Ramos (cell line): ENCODE data around the gene CCL8.

Source experiments
- in situ Hi-C: fragments of 300-500 bp; cut with MboI; formaldehyde crosslinking; loops from one replicate; pipeline ENCODE4 v1.14.3; 2022; ENCODE audit warnings: low sequenced_read_pairs; ENCODE audit not compliant: unreplicated experiment

Gene CCL8

DNA sequence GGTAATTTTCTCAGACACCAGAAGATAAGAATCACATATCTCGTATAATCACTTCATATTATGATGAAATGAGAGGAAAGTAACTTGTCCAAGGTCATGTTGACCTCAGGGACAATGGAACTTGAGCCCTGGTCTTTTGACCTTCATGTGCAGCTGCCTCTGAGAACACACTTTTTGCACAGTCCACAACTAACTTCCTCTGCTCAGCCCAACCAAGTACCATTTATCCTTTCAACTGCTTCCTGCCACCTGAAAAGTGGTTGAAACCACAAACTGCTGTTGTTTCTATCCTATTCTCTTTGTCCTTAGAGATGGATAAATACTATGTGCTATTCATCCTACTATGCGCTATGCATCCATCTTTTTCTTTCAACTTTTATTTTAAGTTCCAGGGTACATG, 46.1 kb downstream of the CCL8 start:
- in situ Hi-C loops: no loop called here

DNA sequence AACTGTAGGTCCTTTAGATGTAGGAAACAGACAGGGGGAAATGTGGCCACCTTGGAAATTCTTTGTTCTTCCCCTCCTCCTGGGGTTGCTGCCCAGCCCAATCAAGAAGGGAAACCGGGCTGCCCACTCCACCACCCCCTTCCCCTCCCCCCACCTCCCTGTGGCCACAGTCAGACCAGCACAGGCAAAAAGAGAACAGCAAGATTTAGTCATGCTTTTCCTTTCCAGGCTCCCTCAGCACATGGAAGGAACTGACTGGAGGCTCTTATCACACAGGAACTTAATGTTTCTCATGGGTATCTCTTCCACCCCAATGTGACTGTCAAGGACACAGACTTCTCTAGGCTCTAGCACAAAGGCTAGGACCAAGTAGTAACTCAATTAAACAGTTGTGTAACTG, 46.8 kb downstream of the CCL8 start:
- in situ Hi-C loops: no loop called here

DNA sequence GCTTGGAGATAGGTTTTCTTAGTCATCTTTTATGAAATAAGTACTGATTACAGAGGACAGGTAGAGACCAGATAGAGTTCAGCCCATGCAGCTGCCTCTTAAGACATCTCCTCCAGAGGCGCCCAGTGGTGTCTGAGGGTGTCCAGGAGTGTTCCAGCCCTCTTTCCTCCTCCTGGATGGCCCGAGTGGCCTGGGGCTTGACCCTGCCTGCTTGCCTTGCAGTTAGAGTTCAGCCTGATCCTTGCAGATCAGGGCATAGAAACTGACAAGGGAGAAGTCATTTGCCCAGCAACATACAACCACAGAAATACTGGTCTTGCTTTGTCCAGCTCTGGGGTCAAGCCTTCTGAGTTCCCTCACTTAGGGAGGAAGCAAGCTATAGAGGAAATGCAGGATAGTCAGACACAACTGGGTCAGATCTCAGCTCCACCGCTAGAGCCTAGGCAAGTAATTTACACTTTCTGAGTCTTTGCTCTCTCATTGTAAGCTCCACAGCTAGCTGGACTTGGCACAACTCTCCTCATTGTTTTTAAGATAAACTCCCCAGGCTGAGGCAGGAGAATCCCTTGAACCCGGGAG, 47.4 kb downstream of the CCL8 start:
- in situ Hi-C loops: no loop called here

DNA sequence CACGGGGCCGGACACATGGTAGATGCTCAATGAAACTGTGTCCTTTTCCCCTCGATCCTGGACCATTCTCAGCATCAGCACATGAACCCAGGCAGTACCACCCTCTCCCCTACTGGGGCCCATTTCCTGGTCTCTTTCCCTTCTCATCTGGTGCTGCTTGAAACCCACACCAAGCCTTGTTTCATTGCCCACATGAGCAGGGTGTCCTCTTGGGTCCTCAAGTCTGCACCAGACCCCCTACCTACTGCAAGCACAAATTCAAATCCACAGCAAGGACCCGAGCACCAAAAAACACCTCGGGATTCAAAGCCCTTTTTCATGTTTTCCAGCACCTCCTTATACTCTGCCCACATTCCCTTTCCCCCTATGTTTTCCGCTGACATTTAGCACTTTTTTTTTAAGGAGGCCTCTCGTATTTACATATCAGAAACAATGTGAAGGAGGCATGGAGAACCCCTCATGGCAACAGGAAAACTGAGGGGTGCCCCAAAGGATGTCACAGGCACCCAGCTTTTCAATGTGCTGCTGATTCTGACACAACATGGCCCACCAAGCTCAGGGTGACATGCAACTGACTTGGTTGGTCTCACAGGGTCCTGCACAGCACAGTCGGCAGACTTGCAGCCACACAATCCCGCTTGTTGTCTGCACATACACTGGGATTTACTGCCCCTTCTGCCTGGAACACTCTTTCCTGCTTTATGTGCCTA, 48.4 kb downstream of the CCL8 start:
- in situ Hi-C loops: no loop called here

DNA sequence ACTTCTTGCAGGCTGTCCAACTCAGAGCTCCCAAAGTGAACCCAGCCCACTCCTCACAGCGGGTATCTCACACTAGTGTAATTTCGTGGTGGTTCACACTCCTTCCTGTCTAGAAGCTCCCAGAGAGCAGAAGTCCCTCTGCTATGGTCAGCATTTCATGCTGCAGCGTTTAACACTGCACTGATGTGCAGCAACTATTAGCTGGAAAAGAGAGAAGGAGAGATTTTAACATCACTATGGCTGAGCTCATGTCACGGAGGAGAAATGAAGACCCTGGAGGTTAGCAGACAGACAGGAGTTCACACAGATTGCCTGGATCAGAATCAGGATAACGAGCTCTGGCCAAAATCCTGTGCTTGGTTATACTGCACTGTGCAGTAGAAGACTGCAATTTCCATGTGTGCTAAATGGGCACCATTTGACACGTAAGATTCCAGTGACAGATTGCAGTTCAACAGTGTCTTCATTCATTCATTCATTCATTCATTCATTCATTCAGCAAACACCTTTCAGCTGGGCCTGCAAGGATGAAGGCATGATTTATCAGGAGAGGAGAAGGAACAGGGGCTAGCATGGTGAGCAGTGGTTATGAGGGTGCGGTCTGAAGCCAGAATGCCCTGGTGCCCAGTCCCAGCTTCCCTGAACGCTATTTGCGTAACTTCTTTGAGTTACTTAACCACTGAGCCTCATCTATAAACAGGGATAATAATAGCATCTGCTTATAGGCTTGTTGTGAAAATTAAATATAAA, 49.1 kb downstream of the CCL8 start:
- in situ Hi-C loops: no loop called here

DNA sequence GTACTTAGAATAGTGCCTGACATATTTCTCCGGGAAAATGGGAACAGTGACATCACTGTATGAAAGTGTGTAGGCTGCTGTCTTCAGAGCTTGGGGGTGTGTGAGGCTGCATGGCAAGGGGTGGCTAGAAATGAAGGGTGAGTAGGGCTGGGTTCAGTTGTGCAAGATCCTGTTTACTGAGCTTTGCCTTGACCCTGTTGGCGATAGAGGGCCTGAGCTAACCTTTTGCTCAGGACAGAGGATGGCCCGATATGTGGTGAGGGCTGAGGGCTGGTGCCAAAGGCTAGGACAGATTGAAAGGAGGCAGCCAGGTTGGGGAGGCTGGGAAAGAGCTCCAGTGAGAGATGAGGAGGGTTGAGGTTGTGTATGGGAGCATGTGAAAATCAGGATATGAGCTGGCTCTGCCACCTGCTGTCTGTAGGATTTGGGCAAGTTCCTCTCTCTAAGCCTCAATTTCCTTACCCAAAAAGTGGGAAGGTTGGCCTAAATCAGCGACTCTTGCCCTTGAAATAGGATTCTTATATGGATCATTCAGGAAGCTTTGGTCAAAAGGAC, 49.8 kb downstream of the CCL8 start:
- in situ Hi-C loops: no loop called here

DNA sequence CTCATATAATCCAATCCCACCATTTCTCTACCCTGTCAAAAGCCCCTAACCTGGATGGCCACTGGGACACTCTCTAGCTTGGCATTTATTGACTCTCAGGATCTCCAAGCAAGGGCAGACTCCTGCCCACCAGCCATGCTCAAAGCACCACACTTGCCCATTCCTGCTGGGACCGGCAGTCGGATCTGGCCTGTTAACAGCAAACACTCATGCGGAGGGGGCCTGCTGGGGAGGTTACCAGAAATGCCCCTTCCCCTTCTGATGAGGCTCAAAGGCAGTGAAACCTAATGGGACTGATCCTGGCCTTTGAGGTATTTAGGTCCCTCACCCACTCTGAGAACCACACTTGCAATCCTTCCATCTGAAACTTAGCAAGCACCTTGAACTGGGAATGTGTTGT, 50.3 kb downstream of the CCL8 start:
- in situ Hi-C loops: no loop called here

DNA sequence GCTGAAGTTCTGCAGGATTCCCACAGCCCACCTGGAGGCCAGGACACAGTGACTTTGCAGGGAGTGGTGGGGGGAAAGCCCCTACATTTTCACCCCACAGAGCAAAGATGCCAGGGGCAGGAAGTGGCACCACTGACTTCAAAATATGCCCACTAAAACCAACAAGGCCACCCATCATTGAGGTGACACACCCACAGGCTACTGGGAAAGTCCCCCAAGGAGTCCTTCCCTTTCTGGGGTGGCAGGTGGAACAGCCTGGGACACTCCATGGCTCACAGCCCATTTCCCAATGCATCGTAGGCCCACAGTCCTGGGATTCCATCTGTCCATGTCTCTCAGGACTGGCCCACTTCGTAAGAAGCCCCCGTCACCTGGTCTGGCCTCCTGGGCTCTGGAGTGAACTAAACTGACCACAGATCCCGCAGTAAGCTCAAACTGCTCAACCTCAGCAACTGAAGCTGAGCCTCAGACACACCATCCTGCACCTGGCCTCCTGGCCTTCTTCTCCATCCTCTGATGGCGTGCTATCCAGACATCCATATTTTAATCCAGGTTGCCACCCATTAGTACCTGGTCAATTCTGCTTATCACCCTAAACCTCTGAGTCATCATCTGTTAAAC, 51.3 kb downstream of the CCL8 start:
- in situ Hi-C loops: no loop called here

DNA sequence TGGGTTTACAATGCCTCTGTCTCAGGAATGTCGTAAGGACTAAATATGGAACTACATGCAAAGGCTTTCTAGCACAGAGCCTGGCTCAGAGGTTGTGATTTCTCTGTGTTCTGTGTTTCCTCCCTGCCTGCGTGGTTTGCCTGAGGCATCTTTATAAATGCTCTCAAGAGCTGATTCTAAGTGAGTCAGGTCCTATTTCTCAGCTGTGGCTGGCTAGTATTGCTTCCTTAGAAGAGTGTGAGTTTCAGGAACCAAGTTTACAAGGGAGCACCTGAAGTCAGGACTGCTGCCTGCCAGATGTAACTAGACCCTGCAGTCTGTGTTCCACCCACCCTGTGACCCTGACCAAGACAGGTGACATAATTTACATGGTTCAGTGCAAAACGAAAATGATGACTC, 51.8 kb downstream of the CCL8 start:
- in situ Hi-C loops: no loop called here
